HL-60 (cell line): ENCODE data around the gene AWAT2.
"Not testable (repeated sequence)": the region's sequence is repeated elsewhere in the genome, so short reads cannot be mapped to it uniquely, and the experiment has no call there.

ENCODE experiments used
- DNase-seq, 2 experiments: peaks; one replicate each; pipeline ENCODE4 v3.0.0-alpha.2; 2010 to 2020; ENCODE audit warnings: low read depth in 1 of 2, low spot score in 1 of 2
- H3K27ac ChIP-seq: fragments of 250-450 bp; sonication (Bioruptor Pico); replicated peaks from 2 replicates; pipeline ENCODE4 v1.5.1; 2020; ENCODE audit warnings: mild to moderate bottlenecking, moderate library complexity
- H3K27me3 ChIP-seq: fragments of 250-450 bp; sonication (Bioruptor Pico); 2 replicates; pipeline ENCODE4 v1.5.1; 2021; ENCODE audit warnings: mild to moderate bottlenecking, moderate library complexity; ENCODE audit not compliant: insufficient read depth, poor library complexity, severe bottlenecking
- H3K4me3 ChIP-seq: replicated peaks from 2 replicates; pipeline ENCODE4 v1.5.1; 2011; ENCODE audit warnings: mild to moderate bottlenecking, control low read depth, low read length; ENCODE audit not compliant: insufficient read depth
- GABPA ChIP-seq: IDR thresholded peaks from 2 replicates; pipeline ENCODE4 v1.6.1; 2012; ENCODE audit warnings: low read depth
- POLR2AphosphoS5 ChIP-seq: IDR thresholded peaks from 2 replicates; pipeline ENCODE4 v1.6.1; 2012; ENCODE audit warnings: low read depth
- SPI1 ChIP-seq: IDR thresholded peaks from 2 replicates; pipeline ENCODE4 v1.6.1; 2012; ENCODE audit warnings: low read depth, mild to moderate bottlenecking, borderline replicate concordance
- TF ChIP-seq, protein P1 (sequence below): IDR thresholded peaks from 2 replicates; pipeline ENCODE4 v1.6.1; 2012; ENCODE audit warnings: low read depth; ENCODE audit not compliant: insufficient replicate concordance
- TF ChIP-seq, protein P2 (sequence below): IDR thresholded peaks from one replicate; pipeline ENCODE4 v1.5.1; 2011; ENCODE audit warnings: low read length, control low read depth, inconsistent platforms; ENCODE audit not compliant: insufficient read depth

Gene AWAT2

DNA sequence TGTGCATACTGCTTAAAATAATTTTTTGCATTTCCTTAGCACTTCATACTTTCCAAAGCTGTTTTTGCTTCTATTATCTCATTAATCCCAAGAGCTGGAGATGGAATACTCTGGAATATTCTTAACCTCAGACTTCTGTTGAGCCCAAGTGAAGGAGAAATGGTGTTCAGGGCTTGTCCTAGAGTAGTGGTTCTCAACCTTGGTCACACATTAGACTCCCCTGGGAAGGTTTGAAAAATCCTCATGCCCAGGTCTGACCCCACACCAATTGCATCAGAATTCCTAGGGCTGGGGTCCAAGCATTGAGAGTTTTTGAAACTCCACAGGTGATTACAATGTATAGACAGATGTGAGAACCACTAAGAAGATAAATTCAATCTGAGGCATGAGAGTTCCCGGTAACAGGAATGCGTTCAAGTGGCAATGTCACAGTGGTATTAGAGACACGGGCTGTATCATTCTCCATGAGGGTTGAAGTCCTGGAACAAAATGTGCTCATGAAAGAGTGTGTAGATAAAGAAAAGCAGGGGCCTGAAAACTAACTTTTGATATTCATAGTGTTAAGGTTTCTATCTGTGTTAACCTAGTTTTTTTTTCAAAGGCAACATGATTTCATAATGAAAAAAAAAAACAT lies 47.9 kb downstream of the AWAT2 start:
- Histone ChIP-seq H3K4me3 (no peak overlapping the region), H3K27ac (no peak overlapping the region), H3K27me3 (no peaks in the 10 kb centered on the region)
- no peak for TF ChIP-seq POLR2AphosphoS5
- no peak for TF ChIP-seq GABPA
- TF ChIP-seq, protein P1, sequence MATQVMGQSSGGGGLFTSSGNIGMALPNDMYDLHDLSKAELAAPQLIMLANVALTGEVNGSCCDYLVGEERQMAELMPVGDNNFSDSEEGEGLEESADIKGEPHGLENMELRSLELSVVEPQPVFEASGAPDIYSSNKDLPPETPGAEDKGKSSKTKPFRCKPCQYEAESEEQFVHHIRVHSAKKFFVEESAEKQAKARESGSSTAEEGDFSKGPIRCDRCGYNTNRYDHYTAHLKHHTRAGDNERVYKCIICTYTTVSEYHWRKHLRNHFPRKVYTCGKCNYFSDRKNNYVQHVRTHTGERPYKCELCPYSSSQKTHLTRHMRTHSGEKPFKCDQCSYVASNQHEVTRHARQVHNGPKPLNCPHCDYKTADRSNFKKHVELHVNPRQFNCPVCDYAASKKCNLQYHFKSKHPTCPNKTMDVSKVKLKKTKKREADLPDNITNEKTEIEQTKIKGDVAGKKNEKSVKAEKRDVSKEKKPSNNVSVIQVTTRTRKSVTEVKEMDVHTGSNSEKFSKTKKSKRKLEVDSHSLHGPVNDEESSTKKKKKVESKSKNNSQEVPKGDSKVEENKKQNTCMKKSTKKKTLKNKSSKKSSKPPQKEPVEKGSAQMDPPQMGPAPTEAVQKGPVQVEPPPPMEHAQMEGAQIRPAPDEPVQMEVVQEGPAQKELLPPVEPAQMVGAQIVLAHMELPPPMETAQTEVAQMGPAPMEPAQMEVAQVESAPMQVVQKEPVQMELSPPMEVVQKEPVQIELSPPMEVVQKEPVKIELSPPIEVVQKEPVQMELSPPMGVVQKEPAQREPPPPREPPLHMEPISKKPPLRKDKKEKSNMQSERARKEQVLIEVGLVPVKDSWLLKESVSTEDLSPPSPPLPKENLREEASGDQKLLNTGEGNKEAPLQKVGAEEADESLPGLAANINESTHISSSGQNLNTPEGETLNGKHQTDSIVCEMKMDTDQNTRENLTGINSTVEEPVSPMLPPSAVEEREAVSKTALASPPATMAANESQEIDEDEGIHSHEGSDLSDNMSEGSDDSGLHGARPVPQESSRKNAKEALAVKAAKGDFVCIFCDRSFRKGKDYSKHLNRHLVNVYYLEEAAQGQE: no peak
- no peak for DNase-seq

DNA sequence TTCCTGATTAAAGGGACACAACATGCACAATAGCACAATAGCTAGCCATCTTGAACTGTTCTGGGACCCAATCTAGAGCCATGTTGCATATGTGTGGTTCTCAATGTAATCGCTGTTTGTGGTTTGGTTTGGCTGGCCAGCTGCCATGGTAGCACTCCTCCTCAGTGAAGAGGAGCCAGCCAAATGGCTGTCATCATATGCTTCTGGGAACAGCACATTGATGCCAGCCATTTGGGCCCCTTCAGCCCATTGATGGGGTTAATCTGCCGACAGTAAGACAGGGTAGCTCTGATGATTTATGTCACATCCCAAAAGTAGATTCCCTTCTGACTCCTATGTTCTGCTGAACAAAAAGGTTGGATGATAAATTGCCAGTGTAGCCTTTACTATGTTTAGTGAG lies 48.5 kb downstream of the AWAT2 start:
- Histone ChIP-seq H3K27me3 (no peaks in the 10 kb centered on the region), H3K4me3 (no peak overlapping the region), H3K27ac (no peak overlapping the region)
- DNase-seq: no peak
- TF ChIP-seq, protein P2, sequence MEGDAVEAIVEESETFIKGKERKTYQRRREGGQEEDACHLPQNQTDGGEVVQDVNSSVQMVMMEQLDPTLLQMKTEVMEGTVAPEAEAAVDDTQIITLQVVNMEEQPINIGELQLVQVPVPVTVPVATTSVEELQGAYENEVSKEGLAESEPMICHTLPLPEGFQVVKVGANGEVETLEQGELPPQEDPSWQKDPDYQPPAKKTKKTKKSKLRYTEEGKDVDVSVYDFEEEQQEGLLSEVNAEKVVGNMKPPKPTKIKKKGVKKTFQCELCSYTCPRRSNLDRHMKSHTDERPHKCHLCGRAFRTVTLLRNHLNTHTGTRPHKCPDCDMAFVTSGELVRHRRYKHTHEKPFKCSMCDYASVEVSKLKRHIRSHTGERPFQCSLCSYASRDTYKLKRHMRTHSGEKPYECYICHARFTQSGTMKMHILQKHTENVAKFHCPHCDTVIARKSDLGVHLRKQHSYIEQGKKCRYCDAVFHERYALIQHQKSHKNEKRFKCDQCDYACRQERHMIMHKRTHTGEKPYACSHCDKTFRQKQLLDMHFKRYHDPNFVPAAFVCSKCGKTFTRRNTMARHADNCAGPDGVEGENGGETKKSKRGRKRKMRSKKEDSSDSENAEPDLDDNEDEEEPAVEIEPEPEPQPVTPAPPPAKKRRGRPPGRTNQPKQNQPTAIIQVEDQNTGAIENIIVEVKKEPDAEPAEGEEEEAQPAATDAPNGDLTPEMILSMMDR: no peak
- no peak for TF ChIP-seq SPI1
- no peak for TF ChIP-seq GABPA
- TF ChIP-seq, protein P1: no peak

DNA sequence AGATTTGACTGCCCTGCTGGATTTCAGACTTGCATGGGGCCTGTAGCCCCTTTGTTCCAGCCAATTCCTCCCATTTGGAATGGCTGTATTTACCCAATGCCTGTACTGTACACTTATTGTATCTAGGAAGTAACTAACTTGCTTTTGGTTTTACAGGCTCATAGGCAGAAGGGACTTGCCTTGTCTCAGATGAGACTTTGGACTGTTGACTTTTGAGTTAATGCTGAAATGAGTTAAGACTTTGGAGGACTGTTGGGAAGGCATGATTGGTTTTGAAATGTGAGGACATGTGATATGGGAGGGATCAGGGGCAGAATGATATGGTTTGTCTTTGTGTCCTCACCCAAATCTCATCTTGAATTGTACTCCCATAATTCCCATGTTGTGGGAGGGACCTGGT lies 51.4 kb downstream of the AWAT2 start:
- not testable (repeated sequence) for H3K27ac ChIP-seq, H3K27me3 ChIP-seq, DNase-seq, H3K4me3 ChIP-seq

DNA sequence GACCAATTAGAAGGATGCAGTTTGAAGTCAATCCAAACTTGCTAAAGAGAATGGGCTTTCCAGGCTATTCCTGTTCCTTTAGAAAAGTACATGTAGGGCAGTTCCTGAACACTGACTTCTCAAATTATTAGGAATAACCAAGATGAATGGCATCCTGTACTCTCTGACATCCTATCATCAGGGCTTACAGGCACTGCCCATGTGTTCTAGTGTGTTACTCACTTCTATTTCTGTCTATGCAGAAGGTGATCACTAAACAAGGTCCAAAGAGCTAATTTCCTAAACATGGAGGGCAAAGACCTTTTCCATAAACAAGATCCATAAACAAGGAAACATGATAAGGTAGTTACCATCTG lies 53.6 kb downstream of the AWAT2 start:
- TF ChIP-seq POLR2AphosphoS5 (no peak), SPI1 (no peak), GABPA (no peak)
- TF ChIP-seq, protein P1: no peak
- TF ChIP-seq, protein P2: no peak

More for the DNA sequence above, 53.6 kb downstream of the AWAT2 start:
- Histone ChIP-seq H3K4me3 (no peak overlapping the region), H3K27ac (no peak overlapping the region), H3K27me3 (no peaks in the 10 kb centered on the region)
- no peak for DNase-seq
